Tibial nerve (tissue), 4 donors: ENCODE results near the gene FBN1. TPM values are rescaled to one million over a fixed set of nuclear protein-coding genes. Genes with fewer than 3 reads are reported as not detected.

Experiments
- DNase-seq, 2 donors: peaks; one replicate each; pipeline ENCODE4 v3.0.0-alpha.2; 2019; ENCODE audit warnings: low spot score in 2 of 2
- H3K27ac ChIP-seq, 4 donors: fragments of 200-600 bp; sonication (generic) in 3 of 4; one replicate each; pipeline ENCODE4 v1.5.1; 2017 to 2019; ENCODE audit warnings: mild to moderate bottlenecking in 1 of 4
- H3K27me3 ChIP-seq, 2 donors: fragments of 200-600 bp; sonication (generic) in 1 of 2; one replicate each; pipeline versions ENCODE4 v1.5.1 to v1.6.0; 2017 to 2019
- H3K36me3 ChIP-seq, 3 donors: fragments of 200-600 bp; sonication (generic); one replicate each; pipeline ENCODE4 v1.5.1; 2018 to 2019
- H3K4me1 ChIP-seq, 4 donors: fragments of 200-600 bp; sonication (generic) in 3 of 4; one replicate each; pipeline ENCODE4 v1.5.1; 2017 to 2019
- H3K4me3 ChIP-seq, 4 donors: fragments of 200-600 bp; sonication (generic) in 3 of 4; one replicate each; pipeline ENCODE4 v1.5.1; 2017 to 2019; ENCODE audit warnings: mild to moderate bottlenecking in 1 of 4, moderate library complexity in 1 of 4
- H3K9me3 ChIP-seq, 4 donors: fragments of 200-600 bp; sonication (generic) in 3 of 4; one replicate each; pipeline ENCODE4 v1.5.1; 2017 to 2019
- CTCF ChIP-seq, 5 experiments: fragments of 200-600 bp in 3 of 5; fragments of 450-650 bp in 2 of 5; sonication (generic) in 3 of 5; IDR thresholded peaks; one replicate each; pipeline ENCODE4 v1.5.1; 2016 to 2019; ENCODE audit warnings: antibody characterized with exemption in 5 of 5, mild to moderate bottlenecking in 3 of 5, moderate library complexity in 2 of 5
- EP300 ChIP-seq, 2 donors: sonication (generic); formaldehyde crosslinking; IDR thresholded peaks; one replicate each; pipeline ENCODE4 v1.6.1; 2017; ENCODE audit warnings: antibody characterized with exemption in 2 of 2, mild to moderate bottlenecking in 1 of 2
- POLR2A ChIP-seq, 2 donors: fragments of 450-650 bp; IDR thresholded peaks; one replicate each; pipeline ENCODE4 v1.6.1; 2017; ENCODE audit warnings: antibody characterized with exemption in 2 of 2, mild to moderate bottlenecking in 2 of 2, moderate library complexity in 2 of 2
- WGBS, 2 donors: methylation state at CpG; one replicate each; pipeline ENCODE4 v1.1.5; 2018; 5-methylcytosine and 5-hydroxymethylcytosine counted together
- total RNA-seq, 4 donors: library from RNA; depleted of rRNA; stranded (reverse); fragments of >200 nt; gene quantifications; one replicate each; pipeline ENCODE4 v1.1.0, GENCODE V29; 2016

The FBN1 gene
- total RNA-seq, 4 donors from 2014 or later: 144 to 293 (median 234) TPM

GRCh38 chr15:48414015-48414414 lies 231.5 kb downstream of the FBN1 start:
- Histone ChIP-seq H3K4me1 (peaks cover 0 to 54% (median 3%) of the 10 kb centered on the region in 4 donors), H3K27ac (peak overlapping the region in 2 of 4 donors; percentile 75 to 80), H3K27me3 (no peaks in the 10 kb centered on the region), H3K4me3 (no peak overlapping the region), H3K36me3 (peaks cover 0 to 65% (median 0%) of the 10 kb centered on the region in 3 donors), H3K9me3 (no peaks in the 10 kb centered on the region)
- WGBS, 2 donors: 47 to 56% methylated on average over 3 of the region's 3 CpGs
- peak in 1 of 2 donors; percentile 76 for DNase-seq
- peak in 1 of 2 donors; percentile 68 for TF ChIP-seq EP300 (IDR thresholded peaks at IDR 0.05)
- no peak for TF ChIP-seq CTCF (IDR thresholded peaks at IDR 0.05)

- WGBS, 2 donors: 55 to 66% methylated on average over 6 of the region's 6 CpGs
- DNase-seq: peak in 1 of 2 donors; percentile 63
- Histone ChIP-seq H3K4me3 (no peak overlapping the region), H3K4me1 (peaks cover 0 to 54% (median 5%) of the 10 kb centered on the region in 4 donors), H3K27ac (peak overlapping the region in 3 of 4 donors; percentile 18 to 80 (median 75)), H3K27me3 (no peaks in the 10 kb centered on the region), H3K36me3 (peaks cover 0 to 57% (median 0%) of the 10 kb centered on the region in 3 donors), H3K9me3 (no peaks in the 10 kb centered on the region)
- TF ChIP-seq EP300 (IDR thresholded peaks at IDR 0.05): peak in 1 of 2 donors; percentile 80
- TF ChIP-seq CTCF (IDR thresholded peaks at IDR 0.05): no peak
These were observed 232.2 kb downstream of the FBN1 start for GRCh38 chr15:48413304-48413703.

GRCh38 chr15:48411971-48412591 lies 233.4 kb downstream of the FBN1 start:
- Histone ChIP-seq H3K4me3 (no peak overlapping the region), H3K4me1 (peaks cover 0 to 66% (median 10%) of the 10 kb centered on the region in 4 donors), H3K9me3 (no peaks in the 10 kb centered on the region), H3K27me3 (no peaks in the 10 kb centered on the region), H3K36me3 (peaks cover 0 to 57% (median 0%) of the 10 kb centered on the region in 3 donors), H3K27ac (peak overlapping the region in 3 of 4 donors; percentile 18 to 75 (median 73))
- DNase-seq: no peak
- 52 to 67% methylated on average over 6 of the region's 6 CpGs for WGBS, 2 donors
- no peak for TF ChIP-seq POLR2A (IDR thresholded peaks at IDR 0.05)
- no peak for TF ChIP-seq CTCF (IDR thresholded peaks at IDR 0.05)
- TF ChIP-seq EP300 (IDR thresholded peaks at IDR 0.05): no peak

GRCh38 chr15:48409623-48410022 lies 235.9 kb downstream of the FBN1 start:
- TF ChIP-seq POLR2A (IDR thresholded peaks at IDR 0.05): no peak
- Histone ChIP-seq H3K9me3 (no peaks in the 10 kb centered on the region), H3K27me3 (no peaks in the 10 kb centered on the region), H3K36me3 (peaks cover 0 to 38% (median 0%) of the 10 kb centered on the region in 3 donors), H3K4me1 (peaks cover 0 to 75% (median 12%) of the 10 kb centered on the region in 4 donors), H3K4me3 (no peak overlapping the region), H3K27ac (peak overlapping the region in 2 of 4 donors; percentile 38 to 65)
- 90% methylated on average over 2 of the region's 2 CpGs for WGBS, 2 donors
- no peak for DNase-seq

- no peak for DNase-seq
- Histone ChIP-seq H3K36me3 (peaks cover 0 to 35% (median 0%) of the 10 kb centered on the region in 3 donors), H3K4me1 (peaks cover 0 to 63% (median 12%) of the 10 kb centered on the region in 4 donors), H3K9me3 (no peaks in the 10 kb centered on the region), H3K27ac (peak overlapping the region in 2 of 4 donors; percentile 65 to 68), H3K27me3 (no peaks in the 10 kb centered on the region), H3K4me3 (no peak overlapping the region)
- TF ChIP-seq CTCF (IDR thresholded peaks at IDR 0.05) (no peak), EP300 (IDR thresholded peaks at IDR 0.05) (peak in 1 of 2 donors; percentile 66), POLR2A (IDR thresholded peaks at IDR 0.05) (no peak)
These were observed 237.2 kb downstream of the FBN1 start for GRCh38 chr15:48408327-48408726.
